HG03108 (cell line): ENCODE results near the gene RNF149.

Experiments used
- ATAC-seq: cut with Tn5 transposase; IDR thresholded peaks from one replicate; pipeline ENCODE4 v1.9.1; 2021; ENCODE audit warnings: moderate library complexity; ENCODE audit not compliant: unreplicated experiment

The RNF149 gene

GRCh38 chr2:101232770-101233169 is 75.7 kb downstream of the RNF149 start:
- ATAC-seq, result no peak

GRCh38 chr2:101231937-101232730 is 76.4 kb downstream of the RNF149 start:
- no peak for ATAC-seq

GRCh38 chr2:101231240-101231639 is 77.3 kb downstream of the RNF149 start:
- ATAC-seq, result no peak

DNA sequence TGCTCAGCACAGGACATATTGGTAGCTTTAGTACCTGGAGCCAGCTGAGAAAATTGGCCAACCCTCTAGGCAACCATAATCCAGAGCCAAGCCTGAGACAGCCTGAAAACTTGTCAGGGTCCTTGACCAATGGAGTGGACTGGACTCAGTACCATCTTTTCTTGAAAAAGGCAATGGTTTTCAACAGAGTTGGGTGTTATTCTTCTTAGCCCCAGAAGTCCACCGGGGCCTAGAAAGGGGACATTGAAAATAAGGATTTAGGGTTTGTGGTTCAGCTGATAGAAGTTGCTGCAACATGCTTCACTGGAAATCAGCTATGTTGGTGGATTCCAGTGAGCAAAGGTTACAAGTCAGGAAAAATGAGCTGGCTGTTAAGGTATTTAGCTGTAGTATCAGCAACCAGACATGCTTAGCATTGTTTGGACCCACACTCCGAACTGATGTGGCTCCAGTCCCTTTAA is 77.9 kb downstream of the RNF149 start:
- ATAC-seq, result no peak
